Left ventricle myocardium superior (tissue), 1 donor: Measurements from ENCODE around the gene MDH2. TPM values are rescaled to one million over a fixed set of nuclear protein-coding genes. Genes with fewer than 3 reads are reported as not detected.
"Not testable (repeated sequence)": the region's sequence is repeated elsewhere in the genome, so short reads cannot be mapped to it uniquely, and the experiment has no call there.

Experiments used
- ATAC-seq: fragments of 200-7000 bp; cut with Tn5 transposase; one replicate; pipeline ENCODE4 v1.9.1; 2020; ENCODE audit warnings: mild to moderate bottlenecking, moderate library complexity
- DNase-seq: peaks from one replicate; pipeline ENCODE4 v3.0.0-alpha.2; 2020
- intact Hi-C: fragments of 100-400 bp; cut with micrococcal nuclease; formaldehyde crosslinking; loops from one replicate; pipeline ENCODE4 v1.11.0; 2022
- long read RNA-seq: library from polyadenylated mRNA; unstranded; transcript quantifications from one replicate; pipeline ENCODE4 v2.0.0, GENCODE V29; 2021
- total RNA-seq: library from RNA; stranded (reverse); fragmentation: NEBNext Ultra II Directional; extraction: Animal tissue kit (Norgen Biotek cat#: 25700); gene quantifications from one replicate; pipeline ENCODE4 v1.2.1, GENCODE V29; 2021
- donor health status: DM: no; HTN: yes; CAD: no; lungs with severe emphysema.

Gene MDH2, protein sequence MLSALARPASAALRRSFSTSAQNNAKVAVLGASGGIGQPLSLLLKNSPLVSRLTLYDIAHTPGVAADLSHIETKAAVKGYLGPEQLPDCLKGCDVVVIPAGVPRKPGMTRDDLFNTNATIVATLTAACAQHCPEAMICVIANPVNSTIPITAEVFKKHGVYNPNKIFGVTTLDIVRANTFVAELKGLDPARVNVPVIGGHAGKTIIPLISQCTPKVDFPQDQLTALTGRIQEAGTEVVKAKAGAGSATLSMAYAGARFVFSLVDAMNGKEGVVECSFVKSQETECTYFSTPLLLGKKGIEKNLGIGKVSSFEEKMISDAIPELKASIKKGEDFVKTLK
- 680 TPM for total RNA-seq
- long read RNA-seq, transcript MDH2-204 (8 exons, 2,020 nt) = minor isoform, 5 of 1,088 reads
- long read RNA-seq, transcript MDH2-201 (9 exons, 2,209 nt) = major isoform, 748 of 1,088 reads
- long read RNA-seq, partial matches to known transcripts = 313 of 1,088 reads
- long read RNA-seq, other reads (novel, unspliced or antisense) = 21 of 1,088 reads

DNA sequence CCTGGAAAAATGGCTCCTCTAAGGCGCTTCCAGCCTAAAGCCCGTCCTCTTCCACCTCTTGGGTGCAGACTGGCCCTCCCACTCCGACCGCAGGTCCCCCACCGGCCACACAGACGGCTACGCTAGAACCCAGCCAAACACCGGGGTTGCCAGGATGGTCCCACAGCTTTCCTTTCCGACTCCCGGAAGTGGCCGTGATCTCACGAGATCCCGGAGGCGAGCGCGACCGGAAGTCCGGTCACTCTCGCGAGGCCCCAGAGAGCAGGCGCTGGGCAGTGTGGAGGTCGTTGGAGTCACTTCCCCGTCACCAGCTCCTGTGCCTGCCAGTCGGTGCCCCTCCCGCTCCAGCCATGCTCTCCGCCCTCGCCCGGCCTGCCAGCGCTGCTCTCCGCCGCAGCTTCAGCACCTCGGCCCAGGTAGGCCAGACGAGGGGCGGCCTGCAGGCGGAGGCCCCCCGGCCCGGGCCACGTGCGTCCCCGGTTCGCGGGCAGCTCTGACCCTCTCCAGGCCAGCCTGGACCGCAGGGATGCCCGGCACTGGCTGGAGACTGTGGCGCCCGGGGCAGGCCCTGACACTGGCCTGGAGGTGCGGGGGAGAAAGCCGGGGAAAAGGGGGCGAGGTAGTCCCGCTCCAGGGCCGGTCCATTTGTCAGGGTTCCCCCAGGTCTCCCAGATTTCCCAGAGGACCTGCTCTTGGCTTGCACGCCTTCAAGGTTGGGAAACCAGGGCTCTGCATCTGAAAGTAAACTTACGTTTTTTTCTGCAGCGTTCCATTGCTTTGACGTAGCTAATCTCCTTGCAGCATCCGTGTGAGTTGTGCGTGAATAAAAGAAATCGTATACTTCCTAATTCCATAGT is at the start of gene MDH2, which contains the start of gene STYXL1:
TSS of gene MDH2 (plus strand) at position 296 of the 857 bp plus-strand sequence. CDS start at position 351, 55 bp downstream.
TSS of gene STYXL1 (minus strand) at position 190 of the 857 bp plus-strand sequence. CDS start 17,477 bp downstream, outside the sequence.
- DNase-seq (peak; percentile 97), ATAC-seq (peak; percentile 96)
- intact Hi-C loops = no loop called here

GRCh38 chr7:76000566-76000965 is 47.3 kb upstream of the MDH2 start:
- intact Hi-C loops = no loop called here
- ATAC-seq (no peak), DNase-seq (no peak)

DNA sequence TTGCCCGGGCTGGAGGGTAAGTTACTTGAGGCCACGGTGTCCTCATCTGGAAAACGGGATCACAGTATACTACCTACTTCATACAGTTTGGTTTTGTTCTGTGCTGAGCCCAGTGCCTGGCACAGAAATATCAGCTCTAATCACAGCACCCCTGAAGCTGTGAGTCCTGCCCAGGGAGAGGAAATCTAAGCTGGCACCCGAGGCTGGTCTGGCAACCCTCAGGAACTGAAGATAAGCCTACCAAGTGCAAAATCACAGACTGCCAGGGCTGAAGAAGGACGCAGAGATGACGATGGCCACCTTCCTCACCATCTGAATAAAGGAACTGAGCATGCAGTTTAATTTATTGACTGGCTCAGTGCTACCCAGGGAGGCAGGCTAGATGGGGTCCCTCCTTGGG is 45.8 kb upstream of the MDH2 start:
- ATAC-seq = peak; percentile 78
- intact Hi-C loops = no loop called here
- DNase-seq = no peak

DNA sequence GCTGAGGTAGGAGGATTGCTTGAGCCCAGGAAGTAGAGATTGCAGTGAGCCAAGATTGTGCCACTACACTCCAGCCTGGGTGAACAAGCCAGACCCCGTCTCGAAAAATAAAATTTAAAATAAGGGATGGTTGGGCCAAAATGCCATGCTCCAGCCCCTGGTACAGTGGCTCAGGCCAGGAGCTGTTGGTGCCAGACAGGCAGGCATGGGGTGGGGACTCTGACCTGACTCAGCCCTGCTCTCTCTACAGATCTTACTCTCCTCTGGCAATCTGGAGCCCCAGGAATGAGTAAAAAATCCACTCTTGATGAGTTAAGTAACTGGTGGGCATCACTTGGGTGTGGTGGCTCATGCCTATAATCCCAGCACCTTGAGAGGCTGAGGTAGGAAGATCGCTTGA is 45.1 kb upstream of the MDH2 start:
- DNase-seq (no peak), ATAC-seq (no peak)
- intact Hi-C loops = no loop called here

DNA sequence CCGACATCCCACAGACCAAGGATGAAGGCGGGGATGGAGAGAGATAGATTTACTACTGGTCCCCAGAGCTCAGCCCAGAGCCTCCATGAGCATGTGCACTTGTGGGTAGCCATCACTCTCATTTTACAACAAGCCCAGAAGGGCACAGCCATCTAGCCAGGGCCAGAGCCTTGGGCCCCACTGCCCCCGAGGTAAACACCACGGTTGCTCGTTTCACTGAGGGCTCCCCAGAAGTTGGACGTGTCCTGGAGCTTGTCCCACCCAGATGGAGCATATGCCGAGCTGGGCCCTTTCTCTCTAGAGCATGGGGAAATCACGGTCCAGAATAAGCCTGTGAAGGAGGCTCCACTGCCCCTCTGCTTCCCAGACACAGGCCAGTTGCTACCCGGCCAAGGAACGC is 44.6 kb upstream of the MDH2 start:
- intact Hi-C loops = no loop called here
- no peak for ATAC-seq
- DNase-seq = no peak

GRCh38 chr7:76005004-76005403 is 42.9 kb upstream of the MDH2 start:
- ATAC-seq, DNase-seq, intact Hi-C loops: not testable (repeated sequence)

- DNase-seq = no peak
- ATAC-seq = no peak
- intact Hi-C loops = no loop called here
These were observed 39.7 kb upstream of the MDH2 start for GRCh38 chr7:76008156-76008687.

DNA sequence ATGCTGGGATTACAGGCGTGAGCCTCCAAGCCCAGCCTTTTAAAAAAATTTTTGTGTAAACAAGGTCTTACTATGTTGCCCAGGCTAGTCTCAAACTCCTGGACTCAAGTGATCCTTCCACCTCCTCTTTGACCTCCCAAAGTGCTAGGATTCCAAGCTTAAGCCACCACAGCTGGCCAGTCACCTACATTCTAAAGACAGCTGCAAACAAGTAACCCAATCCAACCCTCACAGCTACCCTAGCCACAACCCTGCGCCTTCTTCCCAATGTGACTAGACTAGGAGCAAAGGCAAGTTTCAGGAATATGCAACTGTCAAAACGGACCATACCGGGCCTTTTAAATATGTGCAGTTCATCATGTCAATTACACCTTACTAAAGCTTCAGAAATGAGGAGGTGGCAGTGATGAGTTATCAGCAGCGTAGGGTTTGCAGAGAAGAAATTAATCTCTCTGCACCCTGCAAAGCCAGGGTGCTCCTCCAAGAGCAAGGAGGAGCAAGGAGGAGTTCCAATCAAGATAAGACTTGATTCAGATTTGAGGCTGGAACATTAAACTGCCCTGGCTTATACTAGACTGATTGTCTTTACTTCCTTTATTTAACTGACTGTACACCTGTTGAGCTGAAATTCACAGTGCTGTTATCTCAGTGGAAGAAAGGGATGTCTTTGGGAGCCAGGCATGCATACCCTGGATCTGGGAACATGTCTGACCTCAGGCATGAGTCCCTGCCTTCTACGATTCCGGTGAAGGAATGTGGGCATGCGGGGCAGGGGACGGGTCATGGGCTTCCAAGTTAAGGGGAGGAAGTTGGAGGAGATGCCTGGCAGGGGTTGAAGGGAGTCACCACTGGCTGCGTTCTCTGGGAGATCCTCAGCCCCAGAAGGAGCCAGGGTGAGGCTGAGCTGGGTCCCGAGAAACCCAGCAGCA is 38.0 kb upstream of the MDH2 start:
- no peak for DNase-seq
- intact Hi-C loops = no loop called here
- ATAC-seq = no peak

DNA sequence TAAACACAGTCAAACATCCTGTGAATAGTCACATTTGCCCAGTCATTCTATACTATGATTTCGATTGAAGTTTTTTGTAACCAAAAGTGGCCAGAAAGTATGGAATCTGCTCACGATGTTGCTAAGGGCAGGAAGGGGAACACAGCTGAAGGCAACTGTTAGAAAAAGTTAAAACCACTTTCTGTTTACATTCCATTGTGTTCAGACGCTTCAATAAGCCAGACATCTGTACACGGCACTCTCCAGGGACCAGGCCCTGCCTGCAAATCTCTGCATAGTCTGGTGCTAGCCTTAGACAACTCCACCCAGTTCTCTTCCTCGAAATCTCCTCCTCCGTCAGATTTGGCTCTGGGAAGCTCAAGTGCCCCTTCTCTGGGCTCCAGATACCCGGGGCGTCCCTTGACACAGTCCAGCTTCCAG is 36.5 kb upstream of the MDH2 start:
- intact Hi-C loops = no loop called here
- peak; percentile 96 for ATAC-seq
- DNase-seq = peak; percentile 74

DNA sequence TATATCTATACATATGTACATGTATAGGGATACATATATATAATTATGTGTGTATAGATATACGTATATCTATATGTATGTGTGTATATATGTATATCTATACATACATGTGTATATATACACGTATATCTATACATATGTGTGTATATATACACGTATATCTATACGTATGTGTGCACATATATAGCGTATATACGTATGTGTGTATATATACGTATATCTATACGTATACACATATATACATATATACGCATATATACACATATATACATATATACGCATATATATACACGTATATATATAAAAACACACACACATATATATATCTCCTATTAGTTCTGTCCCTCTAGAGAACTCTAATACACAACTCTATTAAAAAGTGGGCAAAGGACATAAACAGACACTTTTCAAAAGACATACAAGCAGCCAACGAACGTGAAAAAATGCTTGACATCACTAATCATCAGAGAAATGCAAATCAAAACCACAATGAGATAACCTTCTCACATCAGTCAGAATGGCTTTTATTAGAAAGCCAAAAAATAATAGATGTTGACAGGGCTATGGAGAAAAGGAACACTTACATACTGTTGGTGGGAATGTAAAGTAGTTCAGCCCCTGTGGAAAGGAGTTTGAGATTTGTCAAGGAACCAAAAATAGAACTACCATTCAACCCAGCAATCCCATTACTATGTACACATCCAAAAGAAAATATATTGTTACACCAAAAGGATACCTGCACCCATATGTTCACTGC is 31.5 kb upstream of the MDH2 start:
- DNase-seq (no peak), ATAC-seq (no peak)
- intact Hi-C loops = no loop called here

DNA sequence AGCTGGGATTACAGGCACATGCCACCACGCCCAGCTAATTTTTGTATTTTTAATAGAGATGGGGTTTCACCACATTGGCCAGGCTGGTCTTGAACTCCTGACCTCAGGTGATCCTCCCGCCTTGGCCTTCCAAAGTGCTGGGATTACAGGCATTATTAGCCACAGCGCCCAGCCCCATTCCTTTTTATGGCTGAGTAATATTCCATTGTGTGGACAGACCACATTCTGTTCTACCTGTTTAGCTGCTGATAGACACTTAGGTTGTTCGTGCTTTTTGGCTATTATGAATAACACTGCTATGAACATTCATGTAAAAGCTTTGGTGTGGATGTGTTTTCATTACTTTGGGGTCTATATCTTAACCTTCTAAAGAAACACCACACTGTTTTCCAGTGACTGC is 29.4 kb upstream of the MDH2 start:
- DNase-seq, intact Hi-C loops, ATAC-seq: not testable (repeated sequence)

DNA sequence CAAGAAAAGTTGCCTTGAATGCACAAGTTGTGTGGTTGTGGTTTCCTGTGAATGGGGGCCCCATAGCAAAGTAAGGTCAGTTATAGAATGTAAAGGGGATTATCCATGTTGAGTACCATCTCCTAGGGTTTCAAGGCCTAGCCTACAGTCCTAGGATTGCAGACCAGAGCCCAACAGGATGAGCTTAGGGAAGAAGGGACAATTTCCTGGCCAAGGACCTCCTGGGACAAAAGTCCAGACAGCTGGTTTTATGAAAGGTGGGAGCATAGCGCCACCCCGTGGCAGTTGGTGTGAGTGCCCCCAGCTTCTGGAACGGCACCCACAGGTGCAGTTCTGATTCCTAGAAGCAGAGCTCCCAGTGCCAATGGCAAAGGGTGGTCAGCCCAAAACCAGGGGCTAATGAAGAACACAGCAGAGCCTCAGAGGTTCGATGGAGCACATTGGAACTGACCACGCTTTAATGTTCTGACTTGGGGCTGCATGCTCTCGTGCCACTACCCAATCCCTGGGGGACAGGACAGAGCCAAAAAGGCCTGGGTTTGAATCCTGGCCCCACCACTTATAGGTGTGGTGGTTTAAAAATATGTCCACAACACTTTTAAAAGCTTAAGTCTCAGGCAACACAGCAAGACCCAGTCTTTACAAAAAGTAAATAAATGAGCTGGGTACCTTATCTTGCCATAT is 27.7 kb upstream of the MDH2 start:
- DNase-seq (peak; percentile 88), ATAC-seq (peak; percentile 86)
- intact Hi-C loops = loop anchor here (5.0 kb wide), 1 partner anchor 148 kb away; no protein-coding TSS in a partner anchor

DNA sequence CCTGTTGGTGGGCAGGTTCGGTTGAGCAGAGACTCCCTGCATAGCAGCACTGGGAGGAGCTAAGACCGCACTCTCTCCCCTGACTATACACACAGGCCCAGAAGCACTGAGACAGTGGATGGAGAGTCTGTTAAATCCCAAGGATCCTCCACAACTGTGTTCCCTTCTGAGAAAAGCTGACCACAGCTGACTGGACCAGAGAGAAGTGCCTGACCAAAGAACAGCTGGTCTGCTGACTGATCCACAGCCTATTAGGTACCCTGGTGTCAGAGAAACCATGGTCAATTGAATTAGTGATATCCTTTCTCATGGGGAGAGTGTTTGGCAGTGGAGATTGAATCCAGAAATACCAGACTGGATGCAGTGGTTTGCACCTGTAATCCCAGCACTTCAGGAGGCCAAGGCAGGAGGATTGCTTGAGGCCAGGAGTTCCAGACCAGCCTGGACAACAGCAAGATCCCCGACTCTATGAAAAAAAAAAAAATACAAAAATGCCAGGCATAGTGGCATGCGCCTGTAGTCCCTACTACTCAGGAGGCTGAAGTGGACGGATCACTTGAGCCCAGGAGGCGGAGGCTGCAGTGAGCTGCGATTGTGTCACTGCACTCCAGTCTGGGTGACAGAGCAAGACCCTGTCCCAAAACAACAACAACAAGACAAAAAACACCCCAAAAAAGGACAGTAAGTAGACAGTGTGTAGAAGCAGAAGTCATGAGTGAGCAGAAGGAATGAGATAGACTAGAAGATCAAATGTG is 25.7 kb upstream of the MDH2 start:
- DNase-seq (no peak), ATAC-seq (no peak)
- intact Hi-C loops = loop anchor here (5.0 kb wide), 1 partner anchor 150 kb away; no protein-coding TSS in a partner anchor

DNA sequence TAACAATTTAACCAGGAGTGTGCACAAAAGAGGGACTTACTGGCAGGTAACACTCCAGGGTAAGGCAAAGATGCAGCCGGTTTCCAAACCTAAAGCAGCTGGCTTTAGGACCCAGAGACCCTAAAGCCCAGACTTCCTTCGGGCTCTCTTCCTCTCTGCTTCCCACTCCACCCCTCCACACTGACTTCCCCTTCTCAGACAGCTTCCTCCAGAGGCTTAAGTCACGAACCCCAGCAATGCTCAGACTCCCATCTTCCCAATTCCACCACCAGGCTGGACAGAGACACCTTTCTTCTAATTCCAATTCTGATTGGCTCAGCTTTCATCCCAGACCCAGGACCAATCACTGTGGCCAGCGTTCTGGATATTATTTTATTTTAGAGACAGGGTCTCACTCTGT is 24.9 kb upstream of the MDH2 start:
- no peak for DNase-seq

DNA sequence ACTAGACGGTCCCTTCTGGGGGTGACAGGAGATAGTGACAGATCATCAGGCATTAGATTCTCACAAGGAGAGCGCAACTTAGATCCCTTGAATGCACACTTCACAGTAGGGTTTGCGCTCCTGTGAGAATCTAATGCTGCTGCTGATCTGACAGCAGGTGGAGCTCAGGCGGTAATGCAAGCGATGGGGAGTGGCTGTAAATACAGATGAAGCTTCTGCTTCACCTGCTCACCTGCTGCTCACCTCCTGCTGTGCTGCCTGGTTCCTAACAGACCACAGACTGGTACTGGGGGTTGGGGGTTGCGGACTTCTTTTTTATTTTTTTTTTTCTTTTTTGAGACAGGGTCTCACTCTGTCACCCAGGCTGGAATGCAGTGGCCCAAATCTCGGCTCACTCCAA is 18.2 kb upstream of the MDH2 start:
- ATAC-seq, intact Hi-C loops, DNase-seq: not testable (repeated sequence)

More for the DNA sequence above, 24.9 kb upstream of the MDH2 start:
- peak; percentile 68 for ATAC-seq
- intact Hi-C loops = loop anchor here (5.0 kb wide), 1 partner anchor 151 kb away; no protein-coding TSS in a partner anchor

- DNase-seq = no peak
- intact Hi-C loops = no loop called here
- no peak for ATAC-seq
These were observed 15.9 kb upstream of the MDH2 start for GRCh38 chr7:76031964-76032363.
